HAP-1 (cell line): ENCODE measurements around the gene TANC1.
A peak's percentile ranks its signal among the peaks of the same experiment; 100 is the strongest.

ENCODE experiments used
- DNase-seq, 2 experiments: peaks; one replicate each; pipeline ENCODE4 v3.0.0-alpha.2; 2016 to 2020; ENCODE audit warnings: low spot score in 2 of 2
- H3K27me3 ChIP-seq: fragments of 250-450 bp; sonication (Bioruptor Pico); 2 replicates; pipeline ENCODE4 v1.5.1; 2020; ENCODE audit warnings: low read depth, mild to moderate bottlenecking, moderate library complexity
- H3K36me3 ChIP-seq: fragments of 250-450 bp; sonication (Bioruptor Pico); replicated peaks from 2 replicates; pipeline ENCODE4 v1.5.1; 2020; ENCODE audit warnings: mild to moderate bottlenecking
- H3K4me1 ChIP-seq: fragments of 250-450 bp; sonication (Bioruptor Pico); 2 replicates; pipeline ENCODE4 v1.5.1; 2020; ENCODE audit warnings: mild to moderate bottlenecking
- H3K4me3 ChIP-seq: fragments of 250-450 bp; sonication (Bioruptor Pico); 2 replicates; pipeline ENCODE4 v1.5.1; 2020; ENCODE audit warnings: mild to moderate bottlenecking, moderate library complexity
- H3K9me3 ChIP-seq: fragments of 250-450 bp; sonication (Bioruptor Pico); 2 replicates; pipeline ENCODE4 v1.5.1; 2020; ENCODE audit warnings: mild to moderate bottlenecking, moderate library complexity
- in situ Hi-C: fragments of 300-500 bp; cut with MboI; formaldehyde crosslinking; loops from 3 replicates; pipeline ENCODE4 v1.14.3; 2020; ENCODE audit warnings: low sequenced_read_pairs, inconsistent platforms, mixed read lengths

The TANC1 gene

DNA sequence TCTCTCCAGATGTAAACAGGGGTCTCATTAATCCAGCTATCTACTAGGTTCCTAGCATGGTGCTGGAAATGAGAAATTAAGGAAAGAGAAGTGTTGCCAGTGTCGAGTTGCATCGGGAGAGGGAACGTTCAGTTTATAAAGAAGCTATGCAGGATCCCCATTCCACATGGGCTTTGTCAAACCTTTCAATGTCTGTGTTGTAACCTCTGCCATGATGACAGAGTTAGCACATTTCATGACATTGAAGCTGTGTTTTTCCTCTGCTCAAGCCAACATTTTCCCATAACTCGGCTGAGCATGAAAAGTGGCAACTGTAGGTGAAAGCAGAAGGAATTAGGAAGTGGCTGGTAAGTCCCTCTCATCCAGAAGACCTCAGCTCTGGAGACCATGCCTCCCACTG, 184.6 kb downstream of the TANC1 start:
- no peak overlapping the region for H3K4me3 ChIP-seq
- no peaks in the 10 kb centered on the region for H3K27me3 ChIP-seq
- no peak for DNase-seq
- peaks cover 4% of the 10 kb centered on the region for H3K36me3 ChIP-seq
- H3K4me1 ChIP-seq, result peaks cover 25% of the 10 kb centered on the region
- in situ Hi-C loops, result no loop called here
- H3K9me3 ChIP-seq, result no peaks in the 10 kb centered on the region

GRCh38 chr2:159153463-159153862, 185.0 kb downstream of the TANC1 start:
- Histone ChIP-seq H3K4me3 (no peak overlapping the region), H3K9me3 (no peaks in the 10 kb centered on the region), H3K27me3 (no peaks in the 10 kb centered on the region), H3K36me3 (peaks cover 4% of the 10 kb centered on the region), H3K4me1 (peaks cover 25% of the 10 kb centered on the region)
- in situ Hi-C loops, result no loop called here
- no peak for DNase-seq

GRCh38 chr2:159153951-159154350, 185.5 kb downstream of the TANC1 start:
- Histone ChIP-seq H3K9me3 (no peaks in the 10 kb centered on the region), H3K27me3 (no peaks in the 10 kb centered on the region), H3K4me1 (peaks cover 20% of the 10 kb centered on the region), H3K36me3 (peaks cover 4% of the 10 kb centered on the region), H3K4me3 (no peak overlapping the region)
- no peak for DNase-seq
- in situ Hi-C loops, result no loop called here

- DNase-seq, result no peak
- Histone ChIP-seq H3K4me3 (no peak overlapping the region), H3K9me3 (no peaks in the 10 kb centered on the region), H3K36me3 (peaks cover 4% of the 10 kb centered on the region), H3K4me1 (peaks cover 16% of the 10 kb centered on the region), H3K27me3 (no peaks in the 10 kb centered on the region)
- in situ Hi-C loops, result no loop called here
Measured at GRCh38 chr2:159154366-159154765, 185.9 kb downstream of the TANC1 start.

DNA sequence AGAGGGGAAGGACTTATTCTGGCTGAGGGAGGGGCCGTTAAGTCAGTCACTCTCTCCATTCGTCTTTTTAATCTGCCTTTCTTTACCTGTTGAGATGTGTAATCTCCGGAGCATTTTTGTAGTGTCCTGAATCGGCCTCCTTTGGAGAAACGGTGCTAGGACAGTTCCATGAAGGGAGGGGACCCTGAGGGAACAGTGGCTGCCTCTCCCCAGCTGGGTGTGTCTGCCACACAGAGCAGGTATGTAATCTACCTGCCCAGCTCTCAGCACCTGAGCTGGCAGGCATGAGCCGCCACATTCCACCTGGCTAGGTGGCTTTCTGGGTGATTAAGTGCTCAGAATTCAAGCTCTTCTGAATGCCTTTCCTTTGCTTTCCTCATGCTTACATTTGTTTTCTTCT, 186.9 kb downstream of the TANC1 start:
- in situ Hi-C loops, result no loop called here
- no peaks in the 10 kb centered on the region for H3K27me3 ChIP-seq
- peaks cover 16% of the 10 kb centered on the region for H3K4me1 ChIP-seq
- DNase-seq, result no peak
- no peaks in the 10 kb centered on the region for H3K9me3 ChIP-seq
- peaks cover 4% of the 10 kb centered on the region for H3K36me3 ChIP-seq
- no peak overlapping the region for H3K4me3 ChIP-seq

DNA sequence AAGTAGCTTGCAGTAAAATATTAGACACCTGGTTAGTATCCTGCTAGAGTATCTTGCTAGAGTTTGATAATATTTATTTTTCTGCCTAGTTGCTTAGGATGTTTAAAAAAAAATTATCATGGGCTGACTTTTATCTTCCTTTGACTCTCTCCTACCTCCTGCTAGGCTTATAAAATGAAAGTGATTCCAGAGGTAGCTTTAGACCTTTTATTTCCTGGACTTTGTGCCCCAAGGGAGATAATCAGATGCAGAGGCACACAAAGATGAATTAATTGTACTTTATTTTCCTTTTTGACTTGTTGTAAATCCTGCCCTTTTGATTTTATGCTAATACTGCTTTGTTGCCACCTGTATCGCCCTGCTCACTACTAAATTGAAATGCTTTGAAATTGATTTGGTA, 187.4 kb downstream of the TANC1 start:
- Histone ChIP-seq H3K36me3 (peaks cover 4% of the 10 kb centered on the region), H3K4me1 (peaks cover 16% of the 10 kb centered on the region), H3K9me3 (no peaks in the 10 kb centered on the region), H3K27me3 (no peaks in the 10 kb centered on the region), H3K4me3 (no peak overlapping the region)
- in situ Hi-C loops, result no loop called here
- no peak for DNase-seq

DNA sequence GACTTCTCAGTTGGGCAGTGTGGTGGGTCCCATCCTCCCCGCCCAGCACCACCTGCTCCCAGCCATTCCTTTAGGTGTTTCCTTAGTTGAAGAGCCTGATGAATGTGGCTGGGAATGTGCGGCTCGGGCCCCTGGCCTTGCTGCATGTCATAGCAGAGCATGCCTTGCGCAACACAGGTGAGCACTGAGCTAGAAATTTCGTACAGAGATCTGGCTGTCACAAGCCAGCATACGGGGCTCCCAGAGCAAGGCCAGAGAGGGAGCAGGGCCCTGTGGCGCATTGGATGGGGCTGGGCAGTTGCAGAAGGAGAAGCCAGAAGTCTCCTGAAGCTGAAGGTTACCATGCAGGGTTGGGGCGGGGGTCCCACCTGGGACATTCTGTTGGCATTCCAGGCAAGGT, 188.4 kb downstream of the TANC1 start:
- H3K36me3 ChIP-seq, result 0 out of 2 replicates have a peak, but pooled peaks cover 3% of the 10 kb centered on the region
- no peaks in the 10 kb centered on the region for H3K9me3 ChIP-seq
- peaks cover 16% of the 10 kb centered on the region for H3K4me1 ChIP-seq
- in situ Hi-C loops, result no loop called here
- DNase-seq, result no peak
- no peaks in the 10 kb centered on the region for H3K27me3 ChIP-seq
- no peak overlapping the region for H3K4me3 ChIP-seq

GRCh38 chr2:159157361-159158209, 189.1 kb downstream of the TANC1 start:
- DNase-seq, result peak in 1 of 2 experiments; percentile 11
- H3K27me3 ChIP-seq, result no peaks in the 10 kb centered on the region
- H3K36me3 ChIP-seq, result 0 out of 2 replicates have a peak, but pooled peaks cover 3% of the 10 kb centered on the region
- H3K9me3 ChIP-seq, result no peaks in the 10 kb centered on the region
- H3K4me3 ChIP-seq, result no peak overlapping the region
- peaks cover 16% of the 10 kb centered on the region for H3K4me1 ChIP-seq
- in situ Hi-C loops, result no loop called here

GRCh38 chr2:159160412-159160811, 192.0 kb downstream of the TANC1 start:
- Histone ChIP-seq H3K4me1 (peaks cover 16% of the 10 kb centered on the region), H3K27me3 (no peaks in the 10 kb centered on the region), H3K4me3 (no peak overlapping the region), H3K36me3 (peaks cover 3% of the 10 kb centered on the region; the same call in 1 of the 2 replicates), H3K9me3 (no peaks in the 10 kb centered on the region)
- in situ Hi-C loops, result no loop called here
- no peak for DNase-seq

DNA sequence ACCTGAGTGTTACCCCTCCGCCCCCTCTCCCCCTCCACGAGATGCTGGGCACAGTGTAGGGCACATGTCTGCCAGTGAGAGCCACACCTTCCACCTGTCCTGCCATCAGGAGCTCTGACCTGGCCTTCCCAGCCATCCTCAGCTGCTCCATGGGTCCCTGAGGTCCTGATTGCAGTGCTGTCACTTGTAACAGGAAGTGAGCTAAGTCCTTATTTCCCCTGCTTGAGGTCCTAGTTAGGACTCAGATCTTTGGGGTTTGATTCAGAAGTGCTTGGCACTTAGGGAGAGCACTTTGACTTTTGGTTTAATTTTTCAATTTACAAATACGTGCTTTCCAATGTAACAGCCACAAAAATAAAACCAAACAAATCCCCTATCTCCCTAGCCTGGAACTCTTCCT, 192.5 kb downstream of the TANC1 start:
- Histone ChIP-seq H3K4me1 (peaks cover 12% of the 10 kb centered on the region), H3K9me3 (no peaks in the 10 kb centered on the region), H3K4me3 (no peak overlapping the region), H3K36me3 (peaks cover 3% of the 10 kb centered on the region; the same call in 1 of the 2 replicates), H3K27me3 (no peaks in the 10 kb centered on the region)
- in situ Hi-C loops, result no loop called here
- no peak for DNase-seq

DNA sequence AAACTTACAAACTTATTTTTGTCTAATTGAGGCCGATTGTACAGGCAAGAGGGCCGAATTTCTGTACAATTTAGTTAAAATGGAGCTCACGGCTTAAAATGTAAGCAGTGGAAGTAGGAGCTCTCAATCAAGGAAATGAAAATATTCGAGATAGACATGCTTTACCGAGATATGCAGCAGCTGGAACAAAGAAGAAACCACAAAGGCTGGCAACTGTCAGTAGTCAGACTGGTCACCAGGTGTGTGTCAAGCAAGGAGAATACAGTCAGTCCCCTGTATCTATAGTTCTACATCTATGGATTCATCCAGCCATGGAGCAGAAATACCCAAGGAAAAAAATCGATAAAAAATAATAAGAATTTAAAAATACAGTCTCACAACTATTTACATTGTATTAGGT, 195.5 kb downstream of the TANC1 start:
- no peaks in the 10 kb centered on the region for H3K4me1 ChIP-seq
- no peaks in the 10 kb centered on the region for H3K27me3 ChIP-seq
- H3K9me3 ChIP-seq, result no peaks in the 10 kb centered on the region
- peaks cover 3% of the 10 kb centered on the region; the same call in 1 of the 2 replicates for H3K36me3 ChIP-seq
- no peak for DNase-seq
- in situ Hi-C loops, result no loop called here
- H3K4me3 ChIP-seq, result no peak overlapping the region

DNA sequence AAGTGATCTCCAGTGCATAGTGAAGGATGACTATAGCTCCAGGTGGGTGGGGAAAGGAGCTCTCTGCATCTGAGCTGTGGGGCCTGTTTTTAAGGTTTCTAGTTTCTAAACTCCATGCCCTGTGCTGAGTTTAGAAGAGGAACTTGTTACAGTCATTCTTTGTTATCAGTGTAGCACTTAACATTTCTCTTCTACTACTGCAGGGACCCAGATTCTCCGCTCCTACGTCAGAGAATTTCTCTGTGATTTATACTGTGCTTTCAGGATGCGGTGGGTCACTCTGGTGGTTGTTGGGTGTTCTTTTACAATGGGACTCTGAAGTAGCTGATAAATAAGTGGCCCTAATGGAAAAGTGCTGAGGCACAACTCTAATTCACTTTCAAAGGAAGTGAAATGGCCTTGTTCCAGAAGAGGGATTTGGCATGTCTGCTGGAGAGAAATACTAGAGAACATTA, 196.0 kb downstream of the TANC1 start:
- H3K4me1 ChIP-seq, result no peaks in the 10 kb centered on the region
- in situ Hi-C loops, result no loop called here
- H3K9me3 ChIP-seq, result no peaks in the 10 kb centered on the region

GRCh38 chr2:159165048-159165447, 196.6 kb downstream of the TANC1 start:
- peaks cover 3% of the 10 kb centered on the region; the same call in 1 of the 2 replicates for H3K36me3 ChIP-seq
- no peak for DNase-seq
- H3K4me3 ChIP-seq, result no peak overlapping the region
- no peaks in the 10 kb centered on the region for H3K9me3 ChIP-seq
- no peaks in the 10 kb centered on the region for H3K4me1 ChIP-seq
- H3K27me3 ChIP-seq, result no peaks in the 10 kb centered on the region
- in situ Hi-C loops, result no loop called here

More for the DNA sequence above, 196.0 kb downstream of the TANC1 start:
- DNase-seq, result no peak
- Histone ChIP-seq H3K4me3 (no peak overlapping the region), H3K36me3 (peaks cover 3% of the 10 kb centered on the region; the same call in 1 of the 2 replicates), H3K27me3 (no peaks in the 10 kb centered on the region)

- no peaks in the 10 kb centered on the region for H3K9me3 ChIP-seq
- no peak overlapping the region for H3K4me3 ChIP-seq
- DNase-seq, result no peak
- in situ Hi-C loops, result no loop called here
- H3K36me3 ChIP-seq, result no peaks in the 10 kb centered on the region; the same call in 1 of the 2 replicates
- H3K27me3 ChIP-seq, result no peaks in the 10 kb centered on the region
- no peaks in the 10 kb centered on the region for H3K4me1 ChIP-seq
Measured at GRCh38 chr2:159168707-159169106, 200.3 kb downstream of the TANC1 start.
